Measurements from ENCODE around the gene ELMO1. TPM values are rescaled to one million over a fixed set of nuclear protein-coding genes. Genes with fewer than 3 reads are reported as not detected.

Gene ELMO1
- total and polyA plus RNA-seq, 2 experiments from 2014 or later, result 6.5 to 24.9 TPM

DNA sequence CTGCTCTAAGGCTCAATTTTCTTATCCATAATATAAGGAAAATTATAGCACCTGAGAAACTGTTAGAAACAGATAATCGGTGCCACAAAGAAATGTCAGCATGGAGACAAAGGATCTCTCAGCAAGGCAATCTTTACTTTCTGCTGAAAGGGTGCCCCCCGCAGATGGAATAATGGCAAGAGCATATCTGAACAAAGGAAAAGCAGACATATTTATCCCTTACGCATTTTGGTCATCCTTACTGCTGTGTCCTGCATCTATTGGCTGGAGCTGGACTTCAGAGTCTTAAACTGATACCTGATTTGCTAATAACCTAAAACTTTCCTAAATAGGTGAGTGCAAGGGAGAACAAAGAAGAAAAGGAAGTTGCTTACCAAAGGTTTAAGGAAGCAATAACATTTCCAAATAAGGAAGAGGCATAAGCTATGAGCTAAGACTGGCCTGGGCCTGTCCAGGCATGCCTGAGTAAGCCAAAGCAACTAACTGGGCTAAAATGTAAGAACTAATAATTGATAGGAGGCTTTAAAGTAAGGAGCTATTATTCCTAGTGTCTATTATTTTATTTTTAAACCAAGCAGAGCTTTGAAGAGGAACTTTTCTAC lies 39.6 kb upstream of the ELMO1 start:
- peak overlapping the region; percentile 56; the same call in 1 of the 2 replicates for H3K27ac Mint-ChIP-seq
- ATAC-seq, result no peak

More for the DNA sequence above, 39.6 kb upstream of the ELMO1 start:
- Histone ChIP-seq H3K4me1 (ENCODE audit: insufficient read depth) (no peaks in the 10 kb centered on the region), H2AFZ (no peak overlapping the region), H3K36me3 (ENCODE audit: insufficient read depth) (0 out of 2 replicates have a peak, but pooled peaks cover 3% of the 10 kb centered on the region), H3K4me3 (no peak overlapping the region), H3F3A (replicated peaks; ENCODE audit: low read depth) (no peaks in the 10 kb centered on the region), H3K27me3 (ENCODE audit: insufficient read depth) (no peaks in the 10 kb centered on the region), H3K79me2 (replicated peaks; ENCODE audit: insufficient read depth) (no peaks in the 10 kb centered on the region), H4K20me1 (replicated peaks; ENCODE audit: insufficient read depth) (no peaks in the 10 kb centered on the region), H3K27ac (ENCODE audit: low read depth) (no peak overlapping the region), H3K9me2 (ENCODE audit: insufficient read depth) (peaks cover 3% of the 10 kb centered on the region; the same call in 1 of the 2 replicates), H3K4me2 (no peak overlapping the region)
- no peak for TF ChIP-seq STAT1 (IDR thresholded peaks at IDR 0.05; ENCODE audit: unreplicated experiment)
- TF ChIP-seq EZH2phosphoT487 (IDR thresholded peaks at IDR 0.05; ENCODE audit: unreplicated experiment), result no peak
- no peak for TF ChIP-seq NANOG (IDR thresholded peaks at IDR 0.05; ENCODE audit: borderline replicate concordance)
- no peak for TF ChIP-seq CREB1 (CRISPR knock-in tag; IDR thresholded peaks at IDR 0.05; ENCODE audit: low read depth)
- TF ChIP-seq, protein P1, sequence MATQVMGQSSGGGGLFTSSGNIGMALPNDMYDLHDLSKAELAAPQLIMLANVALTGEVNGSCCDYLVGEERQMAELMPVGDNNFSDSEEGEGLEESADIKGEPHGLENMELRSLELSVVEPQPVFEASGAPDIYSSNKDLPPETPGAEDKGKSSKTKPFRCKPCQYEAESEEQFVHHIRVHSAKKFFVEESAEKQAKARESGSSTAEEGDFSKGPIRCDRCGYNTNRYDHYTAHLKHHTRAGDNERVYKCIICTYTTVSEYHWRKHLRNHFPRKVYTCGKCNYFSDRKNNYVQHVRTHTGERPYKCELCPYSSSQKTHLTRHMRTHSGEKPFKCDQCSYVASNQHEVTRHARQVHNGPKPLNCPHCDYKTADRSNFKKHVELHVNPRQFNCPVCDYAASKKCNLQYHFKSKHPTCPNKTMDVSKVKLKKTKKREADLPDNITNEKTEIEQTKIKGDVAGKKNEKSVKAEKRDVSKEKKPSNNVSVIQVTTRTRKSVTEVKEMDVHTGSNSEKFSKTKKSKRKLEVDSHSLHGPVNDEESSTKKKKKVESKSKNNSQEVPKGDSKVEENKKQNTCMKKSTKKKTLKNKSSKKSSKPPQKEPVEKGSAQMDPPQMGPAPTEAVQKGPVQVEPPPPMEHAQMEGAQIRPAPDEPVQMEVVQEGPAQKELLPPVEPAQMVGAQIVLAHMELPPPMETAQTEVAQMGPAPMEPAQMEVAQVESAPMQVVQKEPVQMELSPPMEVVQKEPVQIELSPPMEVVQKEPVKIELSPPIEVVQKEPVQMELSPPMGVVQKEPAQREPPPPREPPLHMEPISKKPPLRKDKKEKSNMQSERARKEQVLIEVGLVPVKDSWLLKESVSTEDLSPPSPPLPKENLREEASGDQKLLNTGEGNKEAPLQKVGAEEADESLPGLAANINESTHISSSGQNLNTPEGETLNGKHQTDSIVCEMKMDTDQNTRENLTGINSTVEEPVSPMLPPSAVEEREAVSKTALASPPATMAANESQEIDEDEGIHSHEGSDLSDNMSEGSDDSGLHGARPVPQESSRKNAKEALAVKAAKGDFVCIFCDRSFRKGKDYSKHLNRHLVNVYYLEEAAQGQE (IDR thresholded peaks at IDR 0.05; ENCODE audit: unreplicated experiment), result no peak
- TF ChIP-seq, protein P2, sequence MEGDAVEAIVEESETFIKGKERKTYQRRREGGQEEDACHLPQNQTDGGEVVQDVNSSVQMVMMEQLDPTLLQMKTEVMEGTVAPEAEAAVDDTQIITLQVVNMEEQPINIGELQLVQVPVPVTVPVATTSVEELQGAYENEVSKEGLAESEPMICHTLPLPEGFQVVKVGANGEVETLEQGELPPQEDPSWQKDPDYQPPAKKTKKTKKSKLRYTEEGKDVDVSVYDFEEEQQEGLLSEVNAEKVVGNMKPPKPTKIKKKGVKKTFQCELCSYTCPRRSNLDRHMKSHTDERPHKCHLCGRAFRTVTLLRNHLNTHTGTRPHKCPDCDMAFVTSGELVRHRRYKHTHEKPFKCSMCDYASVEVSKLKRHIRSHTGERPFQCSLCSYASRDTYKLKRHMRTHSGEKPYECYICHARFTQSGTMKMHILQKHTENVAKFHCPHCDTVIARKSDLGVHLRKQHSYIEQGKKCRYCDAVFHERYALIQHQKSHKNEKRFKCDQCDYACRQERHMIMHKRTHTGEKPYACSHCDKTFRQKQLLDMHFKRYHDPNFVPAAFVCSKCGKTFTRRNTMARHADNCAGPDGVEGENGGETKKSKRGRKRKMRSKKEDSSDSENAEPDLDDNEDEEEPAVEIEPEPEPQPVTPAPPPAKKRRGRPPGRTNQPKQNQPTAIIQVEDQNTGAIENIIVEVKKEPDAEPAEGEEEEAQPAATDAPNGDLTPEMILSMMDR (conservative IDR thresholded peaks at IDR 0.05; ENCODE audit: low read depth in 2 of 2), result no peak
- TF ChIP-seq, protein P3, sequence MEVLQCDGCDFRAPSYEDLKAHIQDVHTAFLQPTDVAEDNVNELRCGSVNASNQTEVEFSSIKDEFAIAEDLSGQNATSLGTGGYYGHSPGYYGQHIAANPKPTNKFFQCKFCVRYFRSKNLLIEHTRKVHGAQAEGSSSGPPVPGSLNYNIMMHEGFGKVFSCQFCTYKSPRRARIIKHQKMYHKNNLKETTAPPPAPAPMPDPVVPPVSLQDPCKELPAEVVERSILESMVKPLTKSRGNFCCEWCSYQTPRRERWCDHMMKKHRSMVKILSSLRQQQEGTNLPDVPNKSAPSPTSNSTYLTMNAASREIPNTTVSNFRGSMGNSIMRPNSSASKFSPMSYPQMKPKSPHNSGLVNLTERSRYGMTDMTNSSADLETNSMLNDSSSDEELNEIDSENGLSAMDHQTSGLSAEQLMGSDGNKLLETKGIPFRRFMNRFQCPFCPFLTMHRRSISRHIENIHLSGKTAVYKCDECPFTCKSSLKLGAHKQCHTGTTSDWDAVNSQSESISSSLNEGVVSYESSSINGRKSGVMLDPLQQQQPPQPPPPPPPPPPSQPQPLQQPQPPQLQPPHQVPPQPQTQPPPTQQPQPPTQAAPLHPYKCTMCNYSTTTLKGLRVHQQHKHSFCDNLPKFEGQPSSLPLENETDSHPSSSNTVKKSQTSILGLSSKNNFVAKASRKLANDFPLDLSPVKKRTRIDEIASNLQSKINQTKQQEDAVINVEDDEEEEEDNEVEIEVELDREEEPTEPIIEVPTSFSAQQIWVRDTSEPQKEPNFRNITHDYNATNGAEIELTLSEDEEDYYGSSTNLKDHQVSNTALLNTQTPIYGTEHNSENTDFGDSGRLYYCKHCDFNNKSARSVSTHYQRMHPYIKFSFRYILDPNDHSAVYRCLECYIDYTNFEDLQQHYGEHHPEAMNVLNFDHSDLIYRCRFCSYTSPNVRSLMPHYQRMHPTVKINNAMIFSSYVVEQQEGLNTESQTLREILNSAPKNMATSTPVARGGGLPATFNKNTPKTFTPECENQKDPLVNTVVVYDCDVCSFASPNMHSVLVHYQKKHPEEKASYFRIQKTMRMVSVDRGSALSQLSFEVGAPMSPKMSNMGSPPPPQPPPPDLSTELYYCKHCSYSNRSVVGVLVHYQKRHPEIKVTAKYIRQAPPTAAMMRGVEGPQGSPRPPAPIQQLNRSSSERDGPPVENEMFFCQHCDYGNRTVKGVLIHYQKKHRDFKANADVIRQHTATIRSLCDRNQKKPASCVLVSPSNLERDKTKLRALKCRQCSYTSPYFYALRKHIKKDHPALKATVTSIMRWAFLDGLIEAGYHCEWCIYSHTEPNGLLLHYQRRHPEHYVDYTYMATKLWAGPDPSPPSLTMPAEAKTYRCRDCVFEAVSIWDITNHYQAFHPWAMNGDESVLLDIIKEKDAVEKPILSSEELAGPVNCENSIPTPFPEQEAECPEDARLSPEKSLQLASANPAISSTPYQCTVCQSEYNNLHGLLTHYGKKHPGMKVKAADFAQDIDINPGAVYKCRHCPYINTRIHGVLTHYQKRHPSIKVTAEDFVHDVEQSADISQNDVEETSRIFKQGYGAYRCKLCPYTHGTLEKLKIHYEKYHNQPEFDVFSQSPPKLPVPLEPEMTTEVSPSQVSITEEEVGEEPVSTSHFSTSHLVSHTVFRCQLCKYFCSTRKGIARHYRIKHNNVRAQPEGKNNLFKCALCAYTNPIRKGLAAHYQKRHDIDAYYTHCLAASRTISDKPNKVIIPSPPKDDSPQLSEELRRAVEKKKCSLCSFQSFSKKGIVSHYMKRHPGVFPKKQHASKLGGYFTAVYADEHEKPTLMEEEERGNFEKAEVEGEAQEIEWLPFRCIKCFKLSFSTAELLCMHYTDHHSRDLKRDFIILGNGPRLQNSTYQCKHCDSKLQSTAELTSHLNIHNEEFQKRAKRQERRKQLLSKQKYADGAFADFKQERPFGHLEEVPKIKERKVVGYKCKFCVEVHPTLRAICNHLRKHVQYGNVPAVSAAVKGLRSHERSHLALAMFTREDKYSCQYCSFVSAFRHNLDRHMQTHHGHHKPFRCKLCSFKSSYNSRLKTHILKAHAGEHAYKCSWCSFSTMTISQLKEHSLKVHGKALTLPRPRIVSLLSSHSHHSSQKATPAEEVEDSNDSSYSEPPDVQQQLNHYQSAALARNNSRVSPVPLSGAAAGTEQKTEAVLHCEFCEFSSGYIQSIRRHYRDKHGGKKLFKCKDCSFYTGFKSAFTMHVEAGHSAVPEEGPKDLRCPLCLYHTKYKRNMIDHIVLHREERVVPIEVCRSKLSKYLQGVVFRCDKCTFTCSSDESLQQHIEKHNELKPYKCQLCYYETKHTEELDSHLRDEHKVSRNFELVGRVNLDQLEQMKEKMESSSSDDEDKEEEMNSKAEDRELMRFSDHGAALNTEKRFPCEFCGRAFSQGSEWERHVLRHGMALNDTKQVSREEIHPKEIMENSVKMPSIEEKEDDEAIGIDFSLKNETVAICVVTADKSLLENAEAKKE (CRISPR knock-in tag; IDR thresholded peaks at IDR 0.05), result no peak
- TF ChIP-seq, protein P4, sequence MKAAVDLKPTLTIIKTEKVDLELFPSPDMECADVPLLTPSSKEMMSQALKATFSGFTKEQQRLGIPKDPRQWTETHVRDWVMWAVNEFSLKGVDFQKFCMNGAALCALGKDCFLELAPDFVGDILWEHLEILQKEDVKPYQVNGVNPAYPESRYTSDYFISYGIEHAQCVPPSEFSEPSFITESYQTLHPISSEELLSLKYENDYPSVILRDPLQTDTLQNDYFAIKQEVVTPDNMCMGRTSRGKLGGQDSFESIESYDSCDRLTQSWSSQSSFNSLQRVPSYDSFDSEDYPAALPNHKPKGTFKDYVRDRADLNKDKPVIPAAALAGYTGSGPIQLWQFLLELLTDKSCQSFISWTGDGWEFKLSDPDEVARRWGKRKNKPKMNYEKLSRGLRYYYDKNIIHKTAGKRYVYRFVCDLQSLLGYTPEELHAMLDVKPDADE (IDR thresholded peaks at IDR 0.05), result no peak
- no peak for TF ChIP-seq EZH2 (IDR thresholded peaks at IDR 0.05; ENCODE audit: low read depth, unreplicated experiment)
- TF ChIP-seq ZNF331 (CRISPR knock-in tag; IDR thresholded peaks at IDR 0.05; ENCODE audit: low read depth), result no peak
- no peak for TF ChIP-seq JUNB (IDR thresholded peaks at IDR 0.05; ENCODE audit: unreplicated experiment)
- no peak for TF ChIP-seq ZNF114 (CRISPR knock-in tag; IDR thresholded peaks at IDR 0.05)
- TF ChIP-seq POLR2AphosphoS5 (IDR thresholded peaks at IDR 0.05; ENCODE audit: low read depth), result no peak
- Mint-ChIP-seq H3K27me3 (ENCODE audit: insufficient read depth, low read depth, poor library complexity) (peaks cover 4% of the 10 kb centered on the region), H3K4me3 (no peak overlapping the region), H3K4me1 (peaks cover 9% of the 10 kb centered on the region; the same call in 2 of the 3 replicates), H3K9me3 (peaks cover 25% of the 10 kb centered on the region), H3K36me3 (ENCODE audit: low read depth) (peaks cover 20% of the 10 kb centered on the region; the same call in 2 of the 3 replicates)
- peak; percentile 11 for DNase-seq (ENCODE audit: low spot score)

All from GM23338 (cell line).